Adrenal gland (tissue), 5 donors: ENCODE results near the gene FMN1.

ENCODE experiments used
- CTCF ChIP-seq, 6 experiments: fragments of 450-650 bp in 4 of 6; fragments of 200-600 bp in 2 of 6; sonication (generic) in 1 of 6; IDR thresholded peaks; 1 replicate in 5 of 6; 2 replicates in 1 of 6; pipeline versions ENCODE4 v1.5.1 to v1.8.0; 2016 to 2021; ENCODE audit warnings: antibody characterized with exemption in 6 of 6, mild to moderate bottlenecking in 2 of 6, moderate library complexity in 1 of 6
- POLR2A ChIP-seq, 2 donors: fragments of 450-650 bp; IDR thresholded peaks; one replicate each; pipeline ENCODE4 v1.6.1; 2017; ENCODE audit warnings: antibody characterized with exemption in 2 of 2, mild to moderate bottlenecking in 2 of 2, moderate library complexity in 1 of 2
- donor health status: DM: no; HTN: no; CAD: no.

GRCh38 chr15:32733281-32733680 lies 461.2 kb downstream of the FMN1 start:
- TF ChIP-seq POLR2A (IDR thresholded peaks at IDR 0.05) (no peak), CTCF (IDR thresholded peaks at IDR 0.05) (no peak)
